Hepatocyte (in vitro differentiated cells): Measurements from ENCODE around the gene DUSP6. TPM values are rescaled to one million over a fixed set of nuclear protein-coding genes. Genes with fewer than 3 reads are reported as not detected.

Experiments used
- DNase-seq: peaks from one replicate; pipeline ENCODE4 v3.0.0-alpha.2; 2016; ENCODE audit warnings: low spot score
- H2AFZ ChIP-seq: fragments of 200-600 bp; sonication (generic); 2 replicates; pipeline ENCODE4 v1.6.0; 2016; ENCODE audit warnings: antibody characterized with exemption, mild to moderate bottlenecking
- H3K27ac ChIP-seq: fragments of 200-600 bp; sonication (generic); 2 replicates; pipeline ENCODE4 v1.5.1; 2016; ENCODE audit warnings: mild to moderate bottlenecking
- H3K27me3 ChIP-seq: fragments of 200-600 bp; sonication (generic); 2 replicates; pipeline ENCODE4 v1.6.1; 2016
- H3K36me3 ChIP-seq: fragments of 200-600 bp; sonication (generic); replicated peaks from 2 replicates; pipeline ENCODE4 v1.5.1; 2016; ENCODE audit warnings: low read depth; ENCODE audit not compliant: insufficient read depth
- H3K4me1 ChIP-seq: fragments of 200-600 bp; sonication (generic); 2 replicates; pipeline ENCODE4 v1.5.1; 2016; ENCODE audit warnings: mild to moderate bottlenecking, moderate library complexity; ENCODE audit not compliant: insufficient read depth
- H3K4me2 ChIP-seq: fragments of 200-600 bp; sonication (generic); 2 replicates; pipeline ENCODE4 v1.6.0; 2016
- H3K4me3 ChIP-seq: fragments of 200-600 bp; sonication (generic); 2 replicates; pipeline ENCODE4 v1.5.1; 2016; ENCODE audit warnings: mild to moderate bottlenecking
- H3K79me2 ChIP-seq: fragments of 200-600 bp; sonication (generic); 2 replicates; pipeline ENCODE4 v1.6.0; 2017; ENCODE audit warnings: mild to moderate bottlenecking
- H3K9me2 ChIP-seq: fragments of 200-600 bp; sonication (generic); replicated peaks from 2 replicates; pipeline ENCODE4 v1.6.0; 2017; ENCODE audit warnings: mild to moderate bottlenecking; ENCODE audit not compliant: insufficient read depth
- H3K9me3 ChIP-seq: fragments of 200-600 bp; sonication (generic); 2 replicates; pipeline ENCODE4 v1.5.1; 2016; ENCODE audit warnings: low read depth, mild to moderate bottlenecking
- H4K20me1 ChIP-seq: fragments of 200-600 bp; sonication (generic); 2 replicates; pipeline ENCODE4 v1.6.0; 2016; ENCODE audit warnings: mild to moderate bottlenecking; ENCODE audit not compliant: insufficient read depth, poor library complexity, severe bottlenecking
- CTCF ChIP-seq: fragments of 200-600 bp; sonication (generic); IDR thresholded peaks from 2 replicates; pipeline ENCODE4 v1.5.1; 2016; ENCODE audit warnings: antibody characterized with exemption, mild to moderate bottlenecking; ENCODE audit not compliant: poor library complexity
- EZH2 ChIP-seq: fragments of 200-600 bp; sonication (generic); IDR thresholded peaks from 2 replicates; pipeline ENCODE4 v1.6.1; 2016; ENCODE audit warnings: antibody characterized with exemption, mild to moderate bottlenecking, borderline replicate concordance
- EZH2phosphoT487 ChIP-seq: fragments of 200-600 bp; sonication (generic); IDR thresholded peaks from one replicate; pipeline ENCODE4 v1.6.1; 2018; ENCODE audit warnings: antibody characterized with exemption, mild to moderate bottlenecking, low read depth, moderate library complexity; ENCODE audit not compliant: unreplicated experiment, severe bottlenecking
- WGBS: methylation state at CpG from one replicate; pipeline ENCODE4 v1.1.6; 2016; ENCODE audit warnings: low lambda C conversion rate; ENCODE audit errors: missing lambda C conversion rate; 5-methylcytosine and 5-hydroxymethylcytosine counted together
- polyA plus RNA-seq: library from polyadenylated mRNA; unstranded; fragments of >200 nt; fragmentation: Nextera tagmentation; extraction: Ambion mirVana; gene quantifications from 2 replicates; pipeline ENCODE4 v1.2.1, GENCODE V29; 2016
- total RNA-seq: library from RNA; depleted of rRNA; stranded (reverse); fragments of >200 nt; gene quantifications from 2 replicates; pipeline ENCODE4 v1.2.3, GENCODE V29; 2014

DUSP6 gene
- total and polyA plus RNA-seq, 2 experiments from 2014 or later = 51.8 to 52.5 TPM

GRCh38 chr12:89309440-89309802, 42.9 kb downstream of the DUSP6 start:
- TF ChIP-seq EZH2 (no peak), EZH2phosphoT487 (no peak), CTCF (no peak)
- Histone ChIP-seq H3K9me2 (no peaks in the 10 kb centered on the region), H3K27ac (no peak overlapping the region), H3K9me3 (no peaks in the 10 kb centered on the region), H3K4me2 (no peak overlapping the region), H3K79me2 (no peaks in the 10 kb centered on the region), H4K20me1 (no peaks in the 10 kb centered on the region), H3K36me3 (no peaks in the 10 kb centered on the region), H3K4me3 (no peak overlapping the region), H2AFZ (no peak overlapping the region), H3K27me3 (no peaks in the 10 kb centered on the region), H3K4me1 (no peaks in the 10 kb centered on the region)
- 82% methylated on average over 3 of the region's 3 CpGs for WGBS
- DNase-seq = no peak

GRCh38 chr12:89307474-89308253, 44.6 kb downstream of the DUSP6 start:
- H3K36me3 ChIP-seq = no peaks in the 10 kb centered on the region
- no peak overlapping the region for H3K4me3 ChIP-seq
- no peaks in the 10 kb centered on the region for H3K79me2 ChIP-seq
- H3K9me3 ChIP-seq = no peaks in the 10 kb centered on the region
- H3K9me2 ChIP-seq = no peaks in the 10 kb centered on the region
- DNase-seq = no peak
- no peak overlapping the region for H3K27ac ChIP-seq
- no peak overlapping the region for H2AFZ ChIP-seq
- TF ChIP-seq EZH2 = no peak
- no peak for TF ChIP-seq CTCF
- no peak for TF ChIP-seq EZH2phosphoT487
- no peaks in the 10 kb centered on the region for H3K4me1 ChIP-seq
- 78% methylated on average over 9 of the region's 9 CpGs for WGBS
- no peaks in the 10 kb centered on the region for H4K20me1 ChIP-seq
- H3K4me2 ChIP-seq = no peak overlapping the region
- H3K27me3 ChIP-seq = no peaks in the 10 kb centered on the region

GRCh38 chr12:89306827-89307473, 45.4 kb downstream of the DUSP6 start:
- no peaks in the 10 kb centered on the region for H3K27me3 ChIP-seq
- no peaks in the 10 kb centered on the region for H3K36me3 ChIP-seq
- DNase-seq = no peak
- no peak overlapping the region for H3K4me3 ChIP-seq
- H3K79me2 ChIP-seq = no peaks in the 10 kb centered on the region
- H3K4me2 ChIP-seq = no peak overlapping the region
- 71% methylated on average over 5 of the region's 5 CpGs for WGBS
- no peaks in the 10 kb centered on the region for H3K9me3 ChIP-seq
- H3K27ac ChIP-seq = no peak overlapping the region
- H2AFZ ChIP-seq = no peak overlapping the region
- H3K9me2 ChIP-seq = no peaks in the 10 kb centered on the region
- TF ChIP-seq EZH2 = no peak
- no peak for TF ChIP-seq EZH2phosphoT487
- TF ChIP-seq CTCF = no peak
- H4K20me1 ChIP-seq = no peaks in the 10 kb centered on the region
- H3K4me1 ChIP-seq = no peaks in the 10 kb centered on the region
